Liver (tissue), 9 donors: ENCODE measurements around the gene CDH4. TPM values are rescaled to one million over a fixed set of nuclear protein-coding genes. Genes with fewer than 3 reads are reported as not detected.

ENCODE experiments used
- DNase-seq: peaks from one replicate; pipeline ENCODE4 v3.0.0-alpha.2; 2017; ENCODE audit warnings: low spot score
- H3K27ac ChIP-seq, 2 donors: one replicate each; pipeline ENCODE4 v1.7.0; 2013; ENCODE audit warnings: inconsistent platforms in 2 of 2, low read length in 2 of 2, control low read depth in 1 of 2, low read depth in 1 of 2, mild to moderate bottlenecking in 1 of 2
- H3K27me3 ChIP-seq, 4 donors: one replicate each; pipeline versions ENCODE4 v1.6.1 to v1.7.0; 2013; ENCODE audit warnings: low read length in 3 of 4, inconsistent platforms in 1 of 4, mild to moderate bottlenecking in 1 of 4, moderate library complexity in 1 of 4; ENCODE audit not compliant: control insufficient read depth in 4 of 4, insufficient read depth in 4 of 4
- H3K36me3 ChIP-seq, 4 donors: one replicate each; pipeline versions ENCODE4 v1.6.1 to v1.7.0; 2013; ENCODE audit warnings: low read length in 3 of 4, mild to moderate bottlenecking in 3 of 4, low read depth in 1 of 4, moderate library complexity in 1 of 4; ENCODE audit not compliant: control insufficient read depth in 4 of 4, insufficient read depth in 3 of 4
- H3K4me1 ChIP-seq, 4 donors: one replicate each; pipeline versions ENCODE4 v1.6.1 to v1.7.0; 2013; ENCODE audit warnings: low read length in 3 of 4, mild to moderate bottlenecking in 3 of 4, moderate library complexity in 1 of 4; ENCODE audit not compliant: control insufficient read depth in 4 of 4, insufficient read depth in 4 of 4
- H3K4me3 ChIP-seq, 3 donors: one replicate each; pipeline versions ENCODE4 v1.6.1 to v1.7.0; 2013; ENCODE audit warnings: low read length in 3 of 3, control low read depth in 1 of 3, low read depth in 1 of 3, mild to moderate bottlenecking in 1 of 3
- H3K9ac ChIP-seq, 2 donors: one replicate each; pipeline ENCODE4 v1.7.0; 2013; ENCODE audit warnings: low read length in 2 of 2, mild to moderate bottlenecking in 2 of 2, moderate library complexity in 2 of 2, control low read depth in 1 of 2, low read depth in 1 of 2
- H3K9me3 ChIP-seq, 4 donors: one replicate each; pipeline versions ENCODE4 v1.6.1 to v1.7.0; 2013; ENCODE audit warnings: low read length in 3 of 4; ENCODE audit not compliant: control insufficient read depth in 4 of 4
- EGR1 ChIP-seq, 2 donors: IDR thresholded peaks; 2 replicates each; pipeline ENCODE4 v1.6.1; 2016 to 2018; ENCODE audit warnings: antibody characterized with exemption in 2 of 2, low read depth in 2 of 2
- FOXA2 ChIP-seq: IDR thresholded peaks from 2 replicates; pipeline ENCODE4 v1.6.1; 2016; ENCODE audit warnings: antibody characterized with exemption
- GABPA ChIP-seq, 2 donors: IDR thresholded peaks in 1 of 2; conservative IDR thresholded peaks in 1 of 2; 2 replicates each; pipeline ENCODE4 v1.6.1; 2016; ENCODE audit warnings: antibody characterized with exemption in 2 of 2, mild to moderate bottlenecking in 1 of 2, moderate library complexity in 1 of 2
- HNF4A ChIP-seq, 2 donors: conservative IDR thresholded peaks; 2 replicates each; pipeline ENCODE4 v1.6.1; 2016; ENCODE audit warnings: antibody characterized with exemption in 2 of 2, mild to moderate bottlenecking in 2 of 2
- NR2F2 ChIP-seq: IDR thresholded peaks from 2 replicates; pipeline ENCODE4 v1.6.1; 2016; ENCODE audit warnings: antibody characterized with exemption
- RAD21 ChIP-seq, 2 donors: IDR thresholded peaks; 2 replicates each; pipeline ENCODE4 v1.6.1; 2016; ENCODE audit warnings: antibody characterized with exemption in 2 of 2, mild to moderate bottlenecking in 2 of 2
- RXRA ChIP-seq, 2 donors: IDR thresholded peaks; 2 replicates each; pipeline ENCODE4 v1.6.1; 2017 to 2018; ENCODE audit warnings: antibody characterized with exemption in 2 of 2, mild to moderate bottlenecking in 1 of 2
- SP1 ChIP-seq: IDR thresholded peaks from 2 replicates; pipeline ENCODE4 v1.6.1; 2018; ENCODE audit warnings: antibody characterized with exemption, mild to moderate bottlenecking
- TAF1 ChIP-seq: conservative IDR thresholded peaks from 2 replicates; pipeline ENCODE4 v1.6.1; 2016; ENCODE audit warnings: antibody characterized with exemption, mild to moderate bottlenecking
- YY1 ChIP-seq: IDR thresholded peaks from 2 replicates; pipeline ENCODE4 v1.6.1; 2016; ENCODE audit warnings: antibody characterized with exemption, mild to moderate bottlenecking
- WGBS: extraction: QIAGEN DNeasy Blood & Tissue Kit; methylation state at CpG from one replicate; pipeline ENCODE4 v1.1.7; 2013; 5-methylcytosine and 5-hydroxymethylcytosine counted together
- polyA plus RNA-seq, 2 donors: library from polyadenylated mRNA; stranded (reverse) in 1 of 2; unstranded in 1 of 2; fragments of 200-250 nt in 1 of 2; fragments of >200 nt in 1 of 2; fragmentation: Nextera tagmentation in 1 of 2; extraction: Ambion mirVana in 1 of 2; gene quantifications; one replicate each; pipeline versions ENCODE4 v1.2.1 to v1.2.3, GENCODE V29; 2013 to 2015
- total RNA-seq, 2 donors: library from RNA; depleted of rRNA; stranded (reverse); fragments of >200 nt; gene quantifications; one replicate each; pipeline ENCODE4 v1.2.3, GENCODE V29; 2014
- TF ChIP-seq, protein P1 (sequence below): fragments of 150-350 bp; IDR thresholded peaks from 2 replicates; pipeline ENCODE4 v1.5.1; 2017; ENCODE audit warnings: improper control_type of control experiment, low read depth, low read length; ENCODE audit not compliant: missing input control
- TF ChIP-seq, protein P2 (sequence below): IDR thresholded peaks from 2 replicates; pipeline ENCODE4 v1.6.1; 2016; ENCODE audit warnings: antibody characterized with exemption
- TF ChIP-seq, protein P3 (sequence below): IDR thresholded peaks from 2 replicates; pipeline ENCODE4 v1.6.1; 2016; ENCODE audit warnings: antibody characterized with exemption, mild to moderate bottlenecking
- TF ChIP-seq, protein P4 (sequence below): IDR thresholded peaks from 2 replicates; pipeline ENCODE4 v1.6.1; 2016; ENCODE audit warnings: antibody characterized with exemption
- donor health status: healthy.
- donor health status: healthy.
- donor health status: healthy.
- donor health status: healthy.
- donor health status: healthy.

CDH4 gene
- total and polyA plus RNA-seq, 4 donors: 0.03 to 0.25 (median 0.19) TPM; not detected in 1

DNA sequence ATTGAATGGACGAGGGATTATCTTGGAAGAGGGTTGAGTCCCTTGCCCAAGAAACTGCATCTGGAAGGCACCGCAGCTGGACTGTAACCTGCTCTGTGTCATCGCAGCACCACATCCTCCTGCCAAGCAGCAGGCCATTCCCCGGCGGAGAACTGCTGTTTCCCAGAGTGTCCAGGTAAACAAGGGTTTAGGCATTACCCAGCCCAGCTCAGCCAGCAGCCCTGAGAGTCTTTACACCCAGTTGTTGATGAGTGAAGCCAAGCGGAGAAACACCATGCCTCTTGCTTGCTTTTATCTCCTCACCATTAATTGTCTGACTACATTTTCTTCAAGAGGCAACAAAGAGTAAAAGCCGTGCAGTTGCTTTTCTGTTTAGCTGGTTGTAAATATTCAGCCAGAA is 104.1 kb downstream of the CDH4 start (continued):
- TF ChIP-seq, protein P1, sequence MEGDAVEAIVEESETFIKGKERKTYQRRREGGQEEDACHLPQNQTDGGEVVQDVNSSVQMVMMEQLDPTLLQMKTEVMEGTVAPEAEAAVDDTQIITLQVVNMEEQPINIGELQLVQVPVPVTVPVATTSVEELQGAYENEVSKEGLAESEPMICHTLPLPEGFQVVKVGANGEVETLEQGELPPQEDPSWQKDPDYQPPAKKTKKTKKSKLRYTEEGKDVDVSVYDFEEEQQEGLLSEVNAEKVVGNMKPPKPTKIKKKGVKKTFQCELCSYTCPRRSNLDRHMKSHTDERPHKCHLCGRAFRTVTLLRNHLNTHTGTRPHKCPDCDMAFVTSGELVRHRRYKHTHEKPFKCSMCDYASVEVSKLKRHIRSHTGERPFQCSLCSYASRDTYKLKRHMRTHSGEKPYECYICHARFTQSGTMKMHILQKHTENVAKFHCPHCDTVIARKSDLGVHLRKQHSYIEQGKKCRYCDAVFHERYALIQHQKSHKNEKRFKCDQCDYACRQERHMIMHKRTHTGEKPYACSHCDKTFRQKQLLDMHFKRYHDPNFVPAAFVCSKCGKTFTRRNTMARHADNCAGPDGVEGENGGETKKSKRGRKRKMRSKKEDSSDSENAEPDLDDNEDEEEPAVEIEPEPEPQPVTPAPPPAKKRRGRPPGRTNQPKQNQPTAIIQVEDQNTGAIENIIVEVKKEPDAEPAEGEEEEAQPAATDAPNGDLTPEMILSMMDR: no peak
- TF ChIP-seq GABPA (IDR thresholded peaks at IDR 0.05 in 1 of 2, conservative IDR thresholded peaks at IDR 0.05 in 1 of 2): no peak
- TF ChIP-seq SP1: no peak
- TF ChIP-seq YY1: no peak
- TF ChIP-seq RAD21 (IDR thresholded peaks at IDR 0.05): no peak
- no peak for TF ChIP-seq RXRA (IDR thresholded peaks at IDR 0.05)
- TF ChIP-seq EGR1 (IDR thresholded peaks at IDR 0.05; ENCODE audit: low read depth in 2 of 2): no peak

DNA sequence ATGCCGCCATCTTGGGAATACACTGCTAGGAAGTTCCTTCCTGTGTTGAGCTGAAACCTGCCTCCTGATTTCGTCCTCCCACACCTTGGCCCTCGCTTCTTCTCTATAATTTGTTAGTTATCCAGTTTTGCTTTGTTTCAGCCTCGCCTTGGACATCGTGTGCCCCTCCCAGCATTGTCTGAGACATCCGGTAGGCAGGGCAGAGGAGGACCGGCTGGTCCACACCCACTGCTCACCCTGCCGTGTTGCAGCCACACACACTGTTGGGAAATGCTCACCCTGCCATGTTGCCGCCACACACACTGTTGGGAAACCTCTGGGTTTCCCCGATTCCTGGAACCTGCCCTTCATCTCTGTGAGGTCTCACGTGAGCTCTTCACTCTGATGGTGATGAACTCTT is 105.1 kb downstream of the CDH4 start:
- no peak for DNase-seq
- no peaks in the 10 kb centered on the region for H3K4me1 ChIP-seq
- TF ChIP-seq, protein P1: no peak
- TF ChIP-seq, protein P2, sequence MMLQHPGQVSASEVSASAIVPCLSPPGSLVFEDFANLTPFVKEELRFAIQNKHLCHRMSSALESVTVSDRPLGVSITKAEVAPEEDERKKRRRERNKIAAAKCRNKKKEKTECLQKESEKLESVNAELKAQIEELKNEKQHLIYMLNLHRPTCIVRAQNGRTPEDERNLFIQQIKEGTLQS: no peak
- TF ChIP-seq, protein P3, sequence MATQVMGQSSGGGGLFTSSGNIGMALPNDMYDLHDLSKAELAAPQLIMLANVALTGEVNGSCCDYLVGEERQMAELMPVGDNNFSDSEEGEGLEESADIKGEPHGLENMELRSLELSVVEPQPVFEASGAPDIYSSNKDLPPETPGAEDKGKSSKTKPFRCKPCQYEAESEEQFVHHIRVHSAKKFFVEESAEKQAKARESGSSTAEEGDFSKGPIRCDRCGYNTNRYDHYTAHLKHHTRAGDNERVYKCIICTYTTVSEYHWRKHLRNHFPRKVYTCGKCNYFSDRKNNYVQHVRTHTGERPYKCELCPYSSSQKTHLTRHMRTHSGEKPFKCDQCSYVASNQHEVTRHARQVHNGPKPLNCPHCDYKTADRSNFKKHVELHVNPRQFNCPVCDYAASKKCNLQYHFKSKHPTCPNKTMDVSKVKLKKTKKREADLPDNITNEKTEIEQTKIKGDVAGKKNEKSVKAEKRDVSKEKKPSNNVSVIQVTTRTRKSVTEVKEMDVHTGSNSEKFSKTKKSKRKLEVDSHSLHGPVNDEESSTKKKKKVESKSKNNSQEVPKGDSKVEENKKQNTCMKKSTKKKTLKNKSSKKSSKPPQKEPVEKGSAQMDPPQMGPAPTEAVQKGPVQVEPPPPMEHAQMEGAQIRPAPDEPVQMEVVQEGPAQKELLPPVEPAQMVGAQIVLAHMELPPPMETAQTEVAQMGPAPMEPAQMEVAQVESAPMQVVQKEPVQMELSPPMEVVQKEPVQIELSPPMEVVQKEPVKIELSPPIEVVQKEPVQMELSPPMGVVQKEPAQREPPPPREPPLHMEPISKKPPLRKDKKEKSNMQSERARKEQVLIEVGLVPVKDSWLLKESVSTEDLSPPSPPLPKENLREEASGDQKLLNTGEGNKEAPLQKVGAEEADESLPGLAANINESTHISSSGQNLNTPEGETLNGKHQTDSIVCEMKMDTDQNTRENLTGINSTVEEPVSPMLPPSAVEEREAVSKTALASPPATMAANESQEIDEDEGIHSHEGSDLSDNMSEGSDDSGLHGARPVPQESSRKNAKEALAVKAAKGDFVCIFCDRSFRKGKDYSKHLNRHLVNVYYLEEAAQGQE: no peak
- TF ChIP-seq, protein P4, sequence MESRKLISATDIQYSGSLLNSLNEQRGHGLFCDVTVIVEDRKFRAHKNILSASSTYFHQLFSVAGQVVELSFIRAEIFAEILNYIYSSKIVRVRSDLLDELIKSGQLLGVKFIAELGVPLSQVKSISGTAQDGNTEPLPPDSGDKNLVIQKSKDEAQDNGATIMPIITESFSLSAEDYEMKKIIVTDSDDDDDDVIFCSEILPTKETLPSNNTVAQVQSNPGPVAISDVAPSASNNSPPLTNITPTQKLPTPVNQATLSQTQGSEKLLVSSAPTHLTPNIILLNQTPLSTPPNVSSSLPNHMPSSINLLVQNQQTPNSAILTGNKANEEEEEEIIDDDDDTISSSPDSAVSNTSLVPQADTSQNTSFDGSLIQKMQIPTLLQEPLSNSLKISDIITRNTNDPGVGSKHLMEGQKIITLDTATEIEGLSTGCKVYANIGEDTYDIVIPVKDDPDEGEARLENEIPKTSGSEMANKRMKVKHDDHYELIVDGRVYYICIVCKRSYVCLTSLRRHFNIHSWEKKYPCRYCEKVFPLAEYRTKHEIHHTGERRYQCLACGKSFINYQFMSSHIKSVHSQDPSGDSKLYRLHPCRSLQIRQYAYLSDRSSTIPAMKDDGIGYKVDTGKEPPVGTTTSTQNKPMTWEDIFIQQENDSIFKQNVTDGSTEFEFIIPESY: no peak
- TF ChIP-seq GABPA (IDR thresholded peaks at IDR 0.05 in 1 of 2, conservative IDR thresholded peaks at IDR 0.05 in 1 of 2): no peak
- TF ChIP-seq HNF4A (conservative IDR thresholded peaks at IDR 0.05): no peak
- no peak for TF ChIP-seq TAF1
- no peak for TF ChIP-seq NR2F2
- TF ChIP-seq FOXA2: no peak

More for the DNA sequence above, 105.1 kb downstream of the CDH4 start:
- no peak overlapping the region for H3K9ac ChIP-seq
- H3K9me3 ChIP-seq: no peaks in the 10 kb centered on the region
- no peaks in the 10 kb centered on the region for H3K27me3 ChIP-seq
- no peak overlapping the region for H3K27ac ChIP-seq
- 79% methylated on average over 11 of the region's 11 CpGs for WGBS
- H3K36me3 ChIP-seq: no peaks in the 10 kb centered on the region
- H3K4me3 ChIP-seq: no peak overlapping the region
